CD4-positive, alpha-beta T cell treated with Interleukin-6 for 4 hours (primary cell): ENCODE data around the gene SLC25A15.
"Not testable (repeated sequence)": the region's sequence is repeated elsewhere in the genome, so short reads cannot be mapped to it uniquely, and the experiment has no call there.

Source experiments
- DNase-seq: peaks from one replicate; pipeline ENCODE4 v3.0.0-alpha.2; 2020; ENCODE audit warnings: mixed read lengths

Gene SLC25A15

GRCh38 chr13:40814803-40815202, 25.4 kb downstream of the SLC25A15 start:
- DNase-seq = no peak

GRCh38 chr13:40818926-40819325, 29.5 kb downstream of the SLC25A15 start:
- DNase-seq = no peak

GRCh38 chr13:40819797-40820315, 30.4 kb downstream of the SLC25A15 start:
- no peak for DNase-seq

GRCh38 chr13:40839725-40840124, 50.3 kb downstream of the SLC25A15 start:
- DNase-seq = not testable (repeated sequence)

GRCh38 chr13:40840955-40841354, 51.5 kb downstream of the SLC25A15 start:
- DNase-seq = not testable (repeated sequence)
